ENCODE results near the gene OSCAR.

Gene OSCAR

DNA sequence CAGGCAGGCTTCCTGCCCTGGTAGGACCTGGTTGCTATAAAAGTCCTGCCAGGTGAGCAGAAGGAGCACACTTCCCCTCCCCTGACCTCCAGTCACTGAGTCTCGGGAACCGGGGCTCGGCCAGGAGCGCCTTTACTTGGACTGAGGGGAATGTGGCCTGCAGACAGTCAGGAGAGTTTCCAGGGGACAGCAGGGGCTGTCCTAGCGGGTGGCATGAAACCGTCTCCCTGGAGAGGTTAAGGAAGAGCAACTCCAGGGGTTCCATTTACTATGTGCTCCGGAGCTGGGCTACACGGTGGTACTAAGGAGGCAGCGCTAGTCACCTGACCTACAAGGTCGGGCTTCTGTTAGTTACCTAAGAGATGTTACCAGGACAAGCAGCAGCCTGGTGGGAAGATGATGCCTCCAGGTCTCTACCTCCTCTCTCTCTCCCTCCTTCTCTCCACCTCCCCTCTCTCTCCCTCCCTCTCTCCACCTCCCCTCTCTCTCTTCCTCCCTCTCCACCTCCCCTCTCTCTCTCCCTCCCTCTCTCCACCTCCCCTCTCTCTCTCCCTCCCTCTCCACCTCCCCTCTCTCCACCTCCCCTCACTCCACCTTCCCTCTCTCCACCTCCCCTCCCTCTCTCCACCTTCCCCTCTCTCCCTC lies 32.8 kb upstream of the OSCAR start:
- DNase-seq (ENCODE audit: low spot score) = no peak
- TF ChIP-seq, protein P1, sequence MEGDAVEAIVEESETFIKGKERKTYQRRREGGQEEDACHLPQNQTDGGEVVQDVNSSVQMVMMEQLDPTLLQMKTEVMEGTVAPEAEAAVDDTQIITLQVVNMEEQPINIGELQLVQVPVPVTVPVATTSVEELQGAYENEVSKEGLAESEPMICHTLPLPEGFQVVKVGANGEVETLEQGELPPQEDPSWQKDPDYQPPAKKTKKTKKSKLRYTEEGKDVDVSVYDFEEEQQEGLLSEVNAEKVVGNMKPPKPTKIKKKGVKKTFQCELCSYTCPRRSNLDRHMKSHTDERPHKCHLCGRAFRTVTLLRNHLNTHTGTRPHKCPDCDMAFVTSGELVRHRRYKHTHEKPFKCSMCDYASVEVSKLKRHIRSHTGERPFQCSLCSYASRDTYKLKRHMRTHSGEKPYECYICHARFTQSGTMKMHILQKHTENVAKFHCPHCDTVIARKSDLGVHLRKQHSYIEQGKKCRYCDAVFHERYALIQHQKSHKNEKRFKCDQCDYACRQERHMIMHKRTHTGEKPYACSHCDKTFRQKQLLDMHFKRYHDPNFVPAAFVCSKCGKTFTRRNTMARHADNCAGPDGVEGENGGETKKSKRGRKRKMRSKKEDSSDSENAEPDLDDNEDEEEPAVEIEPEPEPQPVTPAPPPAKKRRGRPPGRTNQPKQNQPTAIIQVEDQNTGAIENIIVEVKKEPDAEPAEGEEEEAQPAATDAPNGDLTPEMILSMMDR (IDR thresholded peaks at IDR 0.05) = no peak
- Histone ChIP-seq H3K27ac (no peak overlapping the region), H3K4me3 (no peak overlapping the region)

DNA sequence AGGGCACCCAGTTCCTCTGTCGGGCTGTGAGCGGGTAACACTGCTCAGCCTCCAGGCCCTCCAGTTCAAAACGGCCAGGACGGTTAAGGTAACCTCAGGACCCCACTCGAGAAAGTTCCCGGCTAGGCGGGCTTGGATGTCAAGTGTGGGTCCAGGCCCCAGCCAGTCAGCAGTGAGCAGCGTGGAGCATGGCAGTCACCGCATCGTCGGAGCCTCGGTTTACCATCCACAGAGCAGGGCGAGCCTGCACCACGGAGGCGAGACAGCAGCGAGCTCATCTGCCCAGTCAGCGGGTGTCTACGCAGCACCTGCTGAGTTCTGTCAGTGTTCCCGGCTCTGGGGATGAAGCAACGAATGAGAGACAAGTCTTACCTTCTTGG lies 29.0 kb upstream of the OSCAR start:
- Histone ChIP-seq H3K4me3 (no peak overlapping the region), H3K27ac (no peak overlapping the region)
- DNase-seq (ENCODE audit: low spot score) = no peak
- TF ChIP-seq, protein P1 (IDR thresholded peaks at IDR 0.05) = no peak

DNA sequence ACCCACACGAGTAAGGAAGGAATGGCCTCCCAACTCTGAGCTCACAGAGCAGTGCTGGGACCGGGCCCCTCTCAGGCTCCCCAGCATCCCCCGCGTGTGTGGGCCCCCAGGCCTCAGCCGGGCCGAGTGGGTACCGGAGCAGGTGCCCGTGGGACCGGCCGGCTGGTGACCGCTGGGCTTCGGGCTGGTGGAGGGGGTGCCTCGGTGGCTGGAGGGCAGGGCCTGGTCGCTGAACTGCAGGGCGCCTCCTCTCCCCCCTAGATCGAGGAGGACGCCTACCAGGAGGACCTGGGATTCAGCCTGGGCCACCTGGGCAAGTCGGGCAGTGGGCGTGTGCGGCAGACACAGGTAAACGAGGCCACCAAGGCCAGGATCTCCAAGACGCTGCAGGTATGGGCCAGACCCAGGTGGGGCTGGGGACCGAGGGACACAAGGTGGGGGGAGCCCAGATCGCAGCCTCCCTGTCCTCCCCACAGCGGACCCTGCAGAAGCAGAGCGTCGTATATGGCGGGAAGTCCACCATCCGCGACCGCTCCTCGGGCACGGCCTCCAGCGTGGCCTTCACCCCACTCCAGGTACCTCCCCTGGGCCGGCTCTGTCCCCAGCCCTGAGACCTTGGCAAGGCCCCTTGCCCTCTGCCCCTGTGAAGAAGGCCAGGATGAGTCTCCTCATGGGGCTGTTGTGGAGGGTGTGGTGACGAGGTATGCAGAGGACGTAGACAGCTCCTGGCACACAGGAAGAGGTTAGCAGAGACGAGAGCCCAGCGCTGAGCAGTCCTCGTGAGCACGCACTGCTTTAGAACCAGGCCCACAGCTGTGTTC lies 28.4 kb upstream of the OSCAR start:
- no peak overlapping the region for H3K27ac ChIP-seq
- no peak for DNase-seq (ENCODE audit: low spot score)
- TF ChIP-seq, protein P1 (IDR thresholded peaks at IDR 0.05) = no peak
- no peak overlapping the region for H3K4me3 ChIP-seq

DNA sequence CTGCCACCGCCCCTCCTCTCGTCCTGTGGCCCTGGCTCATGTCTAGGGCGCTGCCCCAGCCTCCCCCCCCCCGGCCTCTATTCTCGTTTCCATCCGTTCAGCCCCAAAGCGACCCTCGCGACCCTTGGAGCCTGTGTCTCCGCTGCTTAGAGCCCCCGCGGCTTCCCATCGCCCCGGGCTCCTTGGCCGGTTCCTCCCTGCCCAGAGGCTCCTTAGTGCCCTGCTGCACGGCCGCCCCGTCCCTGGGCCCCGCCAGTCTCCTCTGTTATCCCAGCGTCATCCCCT lies 27.8 kb upstream of the OSCAR start:
- no peak overlapping the region for H3K4me3 ChIP-seq
- TF ChIP-seq, protein P1 (IDR thresholded peaks at IDR 0.05) = no peak
- no peak overlapping the region for H3K27ac ChIP-seq
- no peak for DNase-seq (ENCODE audit: low spot score)

DNA sequence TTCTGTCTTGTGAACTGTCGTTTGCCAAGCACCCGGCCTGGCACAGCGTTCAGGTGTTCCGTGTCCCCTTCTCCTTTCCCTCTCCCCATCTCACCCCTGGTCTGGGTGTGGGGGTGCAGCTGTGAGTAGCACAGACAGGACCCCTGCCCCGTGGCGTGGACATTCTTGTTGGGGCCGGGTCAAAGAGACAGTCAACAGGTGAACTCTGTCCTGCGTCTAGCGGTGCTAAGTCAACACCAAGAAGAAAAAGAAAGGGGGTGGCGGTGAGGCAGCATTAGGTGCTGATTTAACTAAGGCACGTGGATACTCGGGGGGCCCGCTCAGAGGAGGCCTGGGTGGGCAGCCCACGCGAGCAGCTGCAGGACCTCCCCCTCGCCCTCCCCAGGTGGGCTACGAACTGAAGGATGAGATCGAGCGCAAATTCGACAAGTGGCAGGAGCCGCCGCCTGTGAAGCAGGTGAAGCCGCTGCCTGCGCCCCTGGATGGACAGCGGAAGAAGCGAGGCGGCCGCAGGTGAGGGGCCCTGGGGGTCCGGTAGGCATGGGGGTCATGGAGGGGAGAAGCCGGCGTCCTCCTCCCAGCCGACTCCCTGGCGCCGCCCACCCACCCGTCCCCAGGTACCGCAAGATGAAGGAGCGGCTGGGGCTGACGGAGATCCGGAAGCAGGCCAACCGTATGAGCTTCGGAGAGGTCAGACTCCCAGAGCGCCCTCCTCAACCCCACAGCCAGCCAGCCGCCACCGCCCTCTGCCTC lies 27.3 kb upstream of the OSCAR start:
- Histone ChIP-seq H3K27ac (no peak overlapping the region), H3K4me3 (no peak overlapping the region)
- no peak for DNase-seq (ENCODE audit: low spot score)
- TF ChIP-seq, protein P1 (IDR thresholded peaks at IDR 0.05) = no peak

DNA sequence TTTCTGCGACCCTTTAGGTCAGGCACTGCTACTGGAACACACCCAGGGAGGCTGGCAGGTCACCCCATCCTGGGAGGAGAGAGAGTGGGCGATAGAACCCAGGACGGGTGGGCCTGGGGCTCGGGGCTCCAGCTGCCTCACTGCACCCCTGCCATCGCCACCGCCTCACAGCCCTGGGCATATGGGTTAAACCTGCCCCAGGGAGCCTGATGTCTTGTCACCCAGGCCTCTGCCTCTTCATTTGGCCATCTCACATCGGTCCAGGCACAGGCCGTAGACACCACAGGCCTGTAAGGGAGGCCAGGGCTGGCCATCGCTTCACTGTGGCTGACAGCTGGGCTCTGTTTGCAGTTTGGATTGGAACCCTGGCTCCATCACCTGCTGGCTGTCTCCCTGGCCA lies 25.1 kb upstream of the OSCAR start:
- DNase-seq (ENCODE audit: low spot score) = no peak
- TF ChIP-seq, protein P1 (IDR thresholded peaks at IDR 0.05) = no peak

More for the DNA sequence above, 25.1 kb upstream of the OSCAR start:
- Histone ChIP-seq H3K27ac (no peak overlapping the region), H3K4me3 (no peak overlapping the region)
